Thymus (tissue), 11 donors: ENCODE measurements around the gene SLC6A6. TPM values are rescaled to one million over a fixed set of nuclear protein-coding genes. Genes with fewer than 3 reads are reported as not detected.
A peak's percentile ranks its signal among the peaks of the same experiment; 100 is the strongest.

Experiments
- DNase-seq, 9 donors: peaks; one replicate each; pipeline ENCODE4 v3.0.0-alpha.2; 2013; ENCODE audit warnings: low spot score in 9 of 9, low read depth in 6 of 9, missing footprints in 1 of 9
- H3K27ac ChIP-seq, 2 donors: one replicate each; pipeline ENCODE4 v1.5.1; 2013; ENCODE audit warnings: control low read depth in 1 of 2, low read depth in 1 of 2, low read length in 1 of 2, mild to moderate bottlenecking in 1 of 2, moderate library complexity in 1 of 2
- H3K27me3 ChIP-seq, 2 donors: one replicate each; pipeline ENCODE4 v1.5.1; 2013; ENCODE audit warnings: low read length in 1 of 2; ENCODE audit not compliant: control insufficient read depth in 2 of 2, insufficient read depth in 1 of 2
- H3K36me3 ChIP-seq, 2 donors: one replicate each; pipeline ENCODE4 v1.5.1; 2013; ENCODE audit warnings: low read length in 1 of 2, mild to moderate bottlenecking in 1 of 2, moderate library complexity in 1 of 2; ENCODE audit not compliant: control insufficient read depth in 2 of 2, insufficient read depth in 2 of 2
- H3K4me1 ChIP-seq, 2 donors: one replicate each; pipeline ENCODE4 v1.5.1; 2013; ENCODE audit warnings: low read length in 2 of 2; ENCODE audit not compliant: control insufficient read depth in 2 of 2, insufficient read depth in 2 of 2
- H3K4me3 ChIP-seq, 2 donors: one replicate each; pipeline ENCODE4 v1.5.1; 2013; ENCODE audit warnings: low read length in 2 of 2, control low read depth in 1 of 2, mild to moderate bottlenecking in 1 of 2
- H3K9me3 ChIP-seq, 2 donors: one replicate each; pipeline ENCODE4 v1.5.1; 2013; ENCODE audit warnings: low read length in 1 of 2, mild to moderate bottlenecking in 1 of 2; ENCODE audit not compliant: control insufficient read depth in 2 of 2, insufficient read depth in 1 of 2
- WGBS: extraction: QIAGEN DNeasy Blood & Tissue Kit; methylation state at CpG from one replicate; pipeline ENCODE4 v1.1.7; 2013; 5-methylcytosine and 5-hydroxymethylcytosine counted together
- polyA plus RNA-seq: library from polyadenylated mRNA; stranded (reverse); fragments of 200-250 nt; gene quantifications from one replicate; pipeline ENCODE4 v1.2.3, GENCODE V29; 2013
- total RNA-seq: library from RNA; stranded (reverse); fragments of 120-200 nt; gene quantifications from one replicate; pipeline ENCODE4 v1.2.4, GENCODE V29; 2013
- donor health status: healthy.

Gene SLC6A6
- total and polyA plus RNA-seq, 2 donors: 5.2 to 8.2 TPM

DNA sequence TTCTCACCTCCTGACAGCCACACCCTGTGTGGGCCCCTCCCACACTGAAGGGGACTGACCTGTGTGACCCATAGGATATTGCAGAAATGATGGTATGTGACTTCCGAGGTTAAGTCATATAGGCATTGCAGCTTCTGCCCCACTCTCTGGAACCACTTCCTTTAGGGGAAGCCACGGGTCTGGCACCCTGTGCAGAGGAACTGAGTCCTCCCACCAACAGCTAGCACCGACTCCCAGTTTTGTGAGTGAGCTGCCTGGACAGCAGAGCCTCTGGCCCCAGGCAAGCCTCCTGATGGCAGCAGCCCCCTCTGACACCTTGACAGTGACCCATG lies 24.6 kb upstream of the SLC6A6 start:
- Histone ChIP-seq H3K27ac (no peak overlapping the region), H3K36me3 (no peaks in the 10 kb centered on the region), H3K9me3 (no peaks in the 10 kb centered on the region), H3K4me3 (no peak overlapping the region), H3K4me1 (peaks cover 0 to 11% of the 10 kb centered on the region in 2 donors), H3K27me3 (no peaks in the 10 kb centered on the region)
- DNase-seq: peak in 3 of 9 donors; percentile 11 to 41 (median 30)
- 9% methylated on average over 3 of the region's 3 CpGs for WGBS

DNA sequence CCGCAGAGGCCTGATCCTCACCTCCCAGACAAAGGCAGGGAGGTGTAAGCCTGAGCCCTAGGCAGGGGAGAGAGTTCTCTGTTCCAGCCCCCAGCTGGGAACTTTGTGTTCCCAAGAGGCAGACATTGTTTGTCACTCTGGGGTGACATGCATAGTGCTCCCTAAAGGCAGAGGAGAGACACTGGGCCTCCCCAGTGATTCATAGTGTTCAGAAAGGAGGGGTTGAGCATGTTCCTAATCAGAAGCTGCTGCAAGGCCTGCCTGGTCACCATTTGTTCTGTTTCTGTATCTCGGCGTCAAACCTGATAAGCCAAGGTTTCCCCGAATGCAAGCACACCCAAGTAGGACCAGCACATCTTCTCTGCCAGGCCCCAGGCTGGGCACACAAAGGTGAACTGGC lies 24.0 kb upstream of the SLC6A6 start:
- no peak for DNase-seq
- Histone ChIP-seq H3K36me3 (no peaks in the 10 kb centered on the region), H3K27ac (no peak overlapping the region), H3K27me3 (no peaks in the 10 kb centered on the region), H3K9me3 (no peaks in the 10 kb centered on the region), H3K4me3 (no peak overlapping the region), H3K4me1 (peaks cover 0 to 11% of the 10 kb centered on the region in 2 donors)
- WGBS: 97% methylated on average over 4 of the region's 4 CpGs

DNA sequence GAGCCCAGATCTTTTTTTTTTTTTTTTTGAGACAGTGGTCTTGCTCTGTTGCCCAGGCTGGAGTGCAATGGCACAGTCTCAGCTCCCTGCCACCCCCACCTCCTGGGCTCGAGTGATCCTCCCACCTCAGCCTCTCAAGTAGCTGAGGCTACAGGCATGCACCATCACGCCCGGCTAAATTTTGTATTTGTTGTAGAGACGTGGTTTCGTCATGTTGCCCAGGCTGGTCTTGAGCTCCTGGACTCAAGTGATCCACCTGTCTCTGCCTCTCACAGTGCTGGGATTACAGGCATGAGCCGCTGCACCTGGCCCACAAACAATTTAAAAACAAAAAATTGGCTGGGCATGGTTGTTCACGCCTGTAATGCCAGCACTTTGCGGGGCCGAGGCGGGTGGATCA lies 22.6 kb upstream of the SLC6A6 start:
- WGBS: 95% methylated on average over 10 of the region's 10 CpGs
- H3K27me3 ChIP-seq: no peaks in the 10 kb centered on the region
- no peaks in the 10 kb centered on the region for H3K9me3 ChIP-seq

DNA sequence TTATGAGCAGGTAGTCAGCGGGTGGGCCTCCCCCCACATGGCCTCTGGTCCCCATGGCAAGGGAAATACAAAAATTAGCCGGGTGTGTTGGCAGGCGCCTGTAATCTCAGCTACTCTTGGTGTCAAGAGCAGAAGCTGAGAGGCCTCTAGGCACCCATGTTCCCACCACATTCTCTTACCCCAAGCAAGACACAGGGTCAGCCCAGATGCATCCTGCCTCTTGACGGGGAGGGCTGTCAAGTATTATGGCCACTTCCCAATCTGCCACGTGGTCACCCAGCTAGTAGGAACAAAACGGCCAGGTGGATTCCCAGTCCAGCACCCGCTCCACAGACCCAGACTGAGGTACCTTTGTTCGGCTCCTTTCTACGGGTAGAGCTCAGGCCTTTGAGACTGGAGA lies 16.2 kb upstream of the SLC6A6 start:
- WGBS: 80% methylated on average over 9 of the region's 9 CpGs
- no peaks in the 10 kb centered on the region for H3K9me3 ChIP-seq
- no peaks in the 10 kb centered on the region for H3K36me3 ChIP-seq
- no peaks in the 10 kb centered on the region for H3K27me3 ChIP-seq
- peaks cover 5 to 8% of the 10 kb centered on the region in 2 donors for H3K4me1 ChIP-seq
- H3K4me3 ChIP-seq: no peak overlapping the region
- H3K27ac ChIP-seq: no peak overlapping the region
- DNase-seq: no peak

More for the DNA sequence above, 22.6 kb upstream of the SLC6A6 start:
- Histone ChIP-seq H3K4me3 (no peak overlapping the region), H3K27ac (no peak overlapping the region), H3K36me3 (no peaks in the 10 kb centered on the region), H3K4me1 (peaks cover 0 to 11% of the 10 kb centered on the region in 2 donors)
- no peak for DNase-seq

DNA sequence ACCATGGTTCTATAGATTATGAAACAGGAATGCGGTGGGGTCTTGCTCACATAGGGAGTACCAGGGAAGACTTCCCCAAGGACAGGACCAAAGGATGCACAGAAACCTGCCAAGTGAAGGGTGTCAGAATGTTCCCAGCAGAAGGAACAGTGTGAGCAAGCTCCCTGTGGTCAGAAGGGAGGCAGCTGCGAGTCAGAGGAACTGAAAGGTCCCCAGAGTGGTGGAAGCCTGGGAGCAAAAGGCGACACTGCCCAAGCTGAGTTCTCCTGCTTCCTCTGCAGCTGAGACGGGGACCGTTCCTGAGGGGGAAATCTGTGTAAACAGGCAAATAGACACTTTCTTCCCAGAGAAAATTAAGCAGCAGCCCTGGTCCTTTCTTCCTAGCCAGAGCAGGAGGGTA lies 14.2 kb upstream of the SLC6A6 start:
- H3K27ac ChIP-seq: no peak overlapping the region
- no peak overlapping the region for H3K4me3 ChIP-seq
- DNase-seq: no peak
- no peaks in the 10 kb centered on the region for H3K36me3 ChIP-seq
- no peaks in the 10 kb centered on the region for H3K27me3 ChIP-seq
- no peaks in the 10 kb centered on the region for H3K9me3 ChIP-seq
- H3K4me1 ChIP-seq: peaks cover 5 to 8% of the 10 kb centered on the region in 2 donors
- 63% methylated on average over 5 of the region's 5 CpGs for WGBS

DNA sequence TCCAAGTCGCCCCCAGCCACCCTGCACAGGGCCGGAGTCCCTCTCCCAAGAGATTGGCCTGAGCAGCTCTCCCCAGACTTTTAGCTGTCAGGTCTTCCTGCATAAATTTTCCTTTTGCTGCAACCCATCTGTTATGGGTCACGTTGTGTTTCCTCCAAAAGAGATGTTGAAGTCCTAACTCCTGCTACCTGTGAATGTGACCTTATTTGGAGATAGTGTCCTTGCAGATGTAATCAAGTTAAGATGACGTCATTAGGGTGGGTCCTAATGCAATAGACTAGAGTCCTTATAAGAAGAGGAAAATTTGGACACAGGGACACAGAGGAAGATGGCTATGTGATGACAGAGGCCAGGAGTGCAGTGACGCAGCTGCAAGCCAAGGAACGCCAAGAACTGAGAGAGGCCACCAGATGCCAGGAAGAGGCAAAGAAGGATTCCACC lies 13.2 kb upstream of the SLC6A6 start:
- Histone ChIP-seq H3K36me3 (no peaks in the 10 kb centered on the region), H3K9me3 (no peaks in the 10 kb centered on the region), H3K27ac (no peak overlapping the region), H3K4me1 (peaks cover 5 to 8% of the 10 kb centered on the region in 2 donors), H3K27me3 (no peaks in the 10 kb centered on the region), H3K4me3 (no peak overlapping the region)
- DNase-seq: no peak
- 87% methylated on average over 6 of the region's 6 CpGs for WGBS

DNA sequence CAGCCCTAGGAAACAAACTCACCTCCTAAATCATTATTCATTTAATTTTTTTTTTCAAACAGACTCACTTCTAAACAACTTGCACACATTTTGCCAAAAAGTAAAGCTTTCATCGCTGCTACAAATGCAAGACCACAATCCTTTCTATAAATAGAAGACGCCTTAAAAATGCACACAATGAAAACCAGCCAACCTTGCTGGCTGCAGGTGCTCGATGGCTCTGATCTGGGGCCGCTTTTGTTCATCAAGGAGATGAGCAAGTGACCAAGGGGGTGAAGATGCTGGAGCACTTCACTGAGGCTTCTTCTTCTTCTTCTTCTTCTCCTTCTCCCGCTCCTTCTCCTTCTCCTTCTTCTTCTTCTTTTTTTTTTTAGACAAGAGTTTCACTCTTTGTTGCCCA lies 12.7 kb upstream of the SLC6A6 start:
- H3K4me1 ChIP-seq: peaks cover 5 to 8% of the 10 kb centered on the region in 2 donors
- H3K27ac ChIP-seq: no peak overlapping the region
- WGBS: 12% methylated on average over 5 of the region's 5 CpGs
- DNase-seq: peak in 1 of 9 donors; percentile 46
- no peak overlapping the region for H3K4me3 ChIP-seq
- no peaks in the 10 kb centered on the region for H3K36me3 ChIP-seq
- no peaks in the 10 kb centered on the region for H3K27me3 ChIP-seq
- H3K9me3 ChIP-seq: no peaks in the 10 kb centered on the region

DNA sequence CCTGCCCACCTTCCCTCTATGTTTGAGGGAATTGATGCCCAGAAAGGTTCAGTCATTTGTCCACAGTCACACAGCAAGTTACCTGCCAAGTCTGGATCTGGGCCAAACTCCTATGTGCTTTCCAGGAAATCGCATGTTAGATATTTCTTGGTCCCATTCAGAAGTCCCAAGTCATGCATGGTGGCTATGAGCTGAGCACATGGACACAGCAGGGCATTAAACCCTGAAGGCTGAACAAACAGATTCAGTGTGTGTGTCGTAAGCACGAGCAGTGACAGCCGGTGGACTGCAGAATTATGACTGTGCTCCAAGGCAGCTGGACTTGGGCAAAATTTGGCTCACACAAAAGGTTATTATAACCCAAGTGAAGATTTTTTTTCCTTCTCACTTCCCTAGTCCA lies 11.4 kb upstream of the SLC6A6 start:
- peaks cover 5 to 8% of the 10 kb centered on the region in 2 donors for H3K4me1 ChIP-seq

DNA sequence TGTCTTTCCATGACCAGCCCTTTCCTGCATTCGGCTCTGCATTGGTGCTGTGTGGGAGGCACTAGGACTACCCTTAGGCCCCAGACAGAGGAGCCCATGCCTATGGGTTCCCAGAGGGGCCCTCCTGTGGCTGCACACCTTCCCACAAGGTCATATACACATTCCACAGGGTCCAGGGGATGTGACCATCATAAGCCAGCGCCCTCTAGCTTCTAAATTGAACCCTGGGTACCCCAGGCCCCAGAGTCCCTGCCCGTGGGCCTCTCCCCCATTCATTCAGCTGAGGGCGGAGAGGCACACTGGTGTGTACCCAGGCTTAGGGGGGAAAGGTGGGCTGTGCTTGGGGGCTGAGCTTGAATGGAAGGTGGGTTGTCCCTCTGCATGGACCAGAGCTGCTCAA lies 10.2 kb upstream of the SLC6A6 start:
- H3K4me3 ChIP-seq: no peak overlapping the region
- H3K4me1 ChIP-seq: peaks cover 5 to 8% of the 10 kb centered on the region in 2 donors
- WGBS: 95% methylated on average over 4 of the region's 4 CpGs
- no peaks in the 10 kb centered on the region for H3K27me3 ChIP-seq
- no peak overlapping the region for H3K27ac ChIP-seq
- H3K36me3 ChIP-seq: no peaks in the 10 kb centered on the region
- H3K9me3 ChIP-seq: no peaks in the 10 kb centered on the region
- DNase-seq: no peak

More for the DNA sequence above, 11.4 kb upstream of the SLC6A6 start:
- Histone ChIP-seq H3K4me3 (no peak overlapping the region), H3K27me3 (no peaks in the 10 kb centered on the region), H3K36me3 (no peaks in the 10 kb centered on the region), H3K27ac (no peak overlapping the region), H3K9me3 (no peaks in the 10 kb centered on the region)
- DNase-seq: no peak
- WGBS: 92% methylated on average over 4 of the region's 4 CpGs

DNA sequence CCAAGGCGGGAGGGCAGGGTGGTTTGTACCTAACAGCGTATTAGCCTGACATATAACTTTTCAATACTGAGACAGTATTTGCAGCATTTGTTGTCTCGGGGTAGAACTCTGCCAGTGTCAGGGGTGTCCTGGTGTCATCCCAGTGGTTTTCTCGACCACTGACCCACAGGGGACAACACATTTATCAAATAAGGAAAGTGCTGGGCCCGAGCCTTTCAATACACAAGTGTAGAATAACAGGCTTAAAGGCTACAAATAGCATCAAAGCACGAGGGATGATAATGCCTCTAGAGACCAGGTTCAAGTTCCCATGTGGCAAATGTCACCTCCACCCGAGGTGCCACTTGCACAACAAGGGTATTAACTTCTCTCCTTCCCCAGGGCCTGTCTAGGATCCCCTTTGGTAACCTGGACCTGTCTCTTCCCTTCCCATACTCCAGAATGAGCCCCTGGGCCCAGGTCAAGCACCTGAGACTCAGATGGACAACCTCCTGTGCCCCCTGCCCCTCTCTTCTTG lies 9.5 kb upstream of the SLC6A6 start:
- peaks cover 5 to 12% of the 10 kb centered on the region in 2 donors for H3K4me1 ChIP-seq
- WGBS: 95% methylated on average over 7 of the region's 7 CpGs
- no peak overlapping the region for H3K27ac ChIP-seq

More for the DNA sequence above, 9.5 kb upstream of the SLC6A6 start:
- Histone ChIP-seq H3K36me3 (no peaks in the 10 kb centered on the region), H3K9me3 (no peaks in the 10 kb centered on the region), H3K27me3 (no peaks in the 10 kb centered on the region), H3K4me3 (no peak overlapping the region)
- DNase-seq: no peak
